PC-9 (cell line): ENCODE results near the gene SSB. TPM values are rescaled to one million over a fixed set of nuclear protein-coding genes. Genes with fewer than 3 reads are reported as not detected.

Experiments used
- BruUV-seq: library from RNA; stranded (reverse); fragments of 400-500 nt; replicated peaks from 2 replicates; lab custom pipeline; 2021; lab: Mats Ljungman, UMichigan
- CTCF ChIA-PET: fragments of 300-600 bp; sonication (Branson Sonifier 250); formaldehyde crosslinking; loops from one replicate; lab custom pipeline; 2022; ENCODE audit warnings: antibody characterized with exemption; lab: Charles Lee
- POLR2A ChIA-PET: fragments of 300-600 bp; sonication (Branson Sonifier 250); formaldehyde crosslinking; loops from one replicate; lab custom pipeline; 2022; ENCODE audit warnings: antibody characterized with exemption; ENCODE audit not compliant: unreplicated experiment; lab: Charles Lee
- DNase-seq, 2 experiments: peaks; one replicate each; pipeline versions ENCODE4 v3.0.0 to v3.0.0-alpha.2; 2015 to 2022; ENCODE audit warnings: mixed read lengths in 1 of 2
- H2AFZ ChIP-seq: fragments of 200-600 bp; sonication (generic); 2 replicates; pipeline ENCODE4 v1.8.1; 2017; ENCODE audit warnings: antibody characterized with exemption
- H3F3A ChIP-seq: fragments of 200-600 bp; sonication (generic); 2 replicates; pipeline ENCODE4 v1.8.1; 2017; ENCODE audit warnings: antibody characterized with exemption, mild to moderate bottlenecking, low read depth; ENCODE audit not compliant: insufficient read depth
- H3K27ac ChIP-seq: fragments of 200-600 bp; sonication (generic); 2 replicates; pipeline ENCODE4 v1.6.1; 2016; ENCODE audit warnings: mixed run types
- H3K27me3 ChIP-seq: fragments of 200-600 bp; sonication (generic); 2 replicates; pipeline ENCODE4 v1.6.1; 2016; ENCODE audit warnings: low read depth, mixed run types; ENCODE audit not compliant: insufficient read depth
- H3K36me3 ChIP-seq: fragments of 200-600 bp; sonication (generic); 2 replicates; pipeline ENCODE4 v1.6.1; 2016; ENCODE audit warnings: low read depth, mixed run types
- H3K4me1 ChIP-seq: fragments of 200-600 bp; sonication (generic); replicated peaks from 2 replicates; pipeline ENCODE4 v1.6.1; 2016; ENCODE audit warnings: mixed run types; ENCODE audit not compliant: insufficient read depth
- H3K4me2 ChIP-seq: fragments of 200-600 bp; sonication (generic); 2 replicates; pipeline ENCODE4 v1.6.1; 2017; ENCODE audit warnings: mixed run types
- H3K4me3 ChIP-seq: fragments of 200-600 bp; sonication (generic); 2 replicates; pipeline ENCODE4 v1.6.1; 2016; ENCODE audit warnings: mixed run types
- H3K79me2 ChIP-seq: fragments of 200-600 bp; sonication (generic); 2 replicates; pipeline ENCODE4 v1.6.1; 2017; ENCODE audit warnings: low read depth, mixed run types
- H3K9me2 ChIP-seq: fragments of 200-600 bp; sonication (generic); 2 replicates; pipeline ENCODE4 v1.8.1; 2017; ENCODE audit warnings: mild to moderate bottlenecking; ENCODE audit not compliant: insufficient read depth
- H3K9me3 ChIP-seq: fragments of 200-600 bp; sonication (generic); 2 replicates; pipeline ENCODE4 v1.8.1; 2016; ENCODE audit warnings: low read depth; ENCODE audit not compliant: insufficient read depth
- H4K20me1 ChIP-seq: fragments of 200-600 bp; sonication (generic); 2 replicates; pipeline ENCODE4 v1.8.1; 2017; ENCODE audit not compliant: insufficient read depth
- EZH2 ChIP-seq: fragments of 200-600 bp; sonication (generic); IDR thresholded peaks from 2 replicates; pipeline ENCODE4 v1.8.0; 2017; ENCODE audit warnings: antibody characterized with exemption, low read depth
- intact Hi-C: fragments of 100-400 bp; cut with micrococcal nuclease; formaldehyde crosslinking; loops from one replicate; pipeline ENCODE4 v1.10.0; 2022; ENCODE audit not compliant: unreplicated experiment
- total RNA-seq: library from RNA; stranded (reverse); gene quantifications from 2 replicates; pipeline ENCODE4 v1.2.3, GENCODE V29; 2021
- TF ChIP-seq, protein P1 (sequence below): fragments of 200-600 bp; sonication (generic); conservative IDR thresholded peaks from 2 replicates; pipeline ENCODE4 v1.6.1; 2017; ENCODE audit warnings: mixed run types, antibody characterized with exemption, mild to moderate bottlenecking, moderate library complexity

SSB gene
- total RNA-seq, 1 experiment from 2014 or later: 71.3 TPM

DNA sequence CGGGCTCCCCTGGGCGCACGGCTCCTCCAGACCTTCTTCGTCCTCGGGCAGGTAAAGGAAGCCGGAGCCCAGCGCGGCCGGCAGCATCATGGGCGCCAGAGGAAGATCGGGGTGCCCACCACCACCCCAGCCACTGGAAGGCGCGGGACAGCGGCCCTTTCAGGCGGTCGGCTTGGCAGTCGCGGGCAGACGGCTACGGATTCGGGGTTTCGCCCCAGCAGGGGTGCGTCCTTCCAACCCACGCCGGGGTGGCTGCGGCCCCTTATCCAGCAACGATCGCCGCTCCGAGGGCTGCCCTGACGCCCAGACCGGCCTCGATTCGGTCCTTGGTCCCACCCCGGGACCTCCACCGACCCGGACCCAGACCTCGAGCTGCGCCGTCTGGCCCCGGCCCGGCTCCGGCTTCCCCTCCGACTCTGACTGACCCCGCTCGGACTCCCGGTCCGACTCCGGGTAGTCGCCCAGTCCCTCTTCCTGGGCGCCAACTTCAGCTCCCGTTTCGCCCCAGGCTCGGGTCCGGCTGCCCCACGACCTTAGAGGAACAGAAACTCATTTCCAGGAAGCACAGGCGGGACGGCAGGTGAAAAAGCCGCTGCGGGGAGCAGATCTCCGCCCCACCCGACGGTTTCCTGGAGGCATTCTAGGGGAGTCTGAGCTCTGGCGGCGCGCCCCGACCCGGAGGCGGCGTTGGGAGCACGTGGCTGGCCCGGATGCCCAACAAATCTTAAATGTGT lies 30.2 kb upstream of the SSB start:
- Histone ChIP-seq H3F3A (no peaks in the 10 kb centered on the region), H2AFZ (no peak overlapping the region), H3K9me2 (no peaks in the 10 kb centered on the region), H3K27me3 (no peaks in the 10 kb centered on the region), H3K4me2 (no peak overlapping the region), H4K20me1 (no peaks in the 10 kb centered on the region), H3K36me3 (no peaks in the 10 kb centered on the region), H3K4me1 (no peaks in the 10 kb centered on the region), H3K4me3 (no peak overlapping the region), H3K9me3 (no peaks in the 10 kb centered on the region), H3K79me2 (no peaks in the 10 kb centered on the region), H3K27ac (no peak overlapping the region)
- intact Hi-C loops: no loop called here
- CTCF ChIA-PET: no interaction called here
- POLR2A ChIA-PET: no interaction called here
- no peak for TF ChIP-seq EZH2
- TF ChIP-seq, protein P1, sequence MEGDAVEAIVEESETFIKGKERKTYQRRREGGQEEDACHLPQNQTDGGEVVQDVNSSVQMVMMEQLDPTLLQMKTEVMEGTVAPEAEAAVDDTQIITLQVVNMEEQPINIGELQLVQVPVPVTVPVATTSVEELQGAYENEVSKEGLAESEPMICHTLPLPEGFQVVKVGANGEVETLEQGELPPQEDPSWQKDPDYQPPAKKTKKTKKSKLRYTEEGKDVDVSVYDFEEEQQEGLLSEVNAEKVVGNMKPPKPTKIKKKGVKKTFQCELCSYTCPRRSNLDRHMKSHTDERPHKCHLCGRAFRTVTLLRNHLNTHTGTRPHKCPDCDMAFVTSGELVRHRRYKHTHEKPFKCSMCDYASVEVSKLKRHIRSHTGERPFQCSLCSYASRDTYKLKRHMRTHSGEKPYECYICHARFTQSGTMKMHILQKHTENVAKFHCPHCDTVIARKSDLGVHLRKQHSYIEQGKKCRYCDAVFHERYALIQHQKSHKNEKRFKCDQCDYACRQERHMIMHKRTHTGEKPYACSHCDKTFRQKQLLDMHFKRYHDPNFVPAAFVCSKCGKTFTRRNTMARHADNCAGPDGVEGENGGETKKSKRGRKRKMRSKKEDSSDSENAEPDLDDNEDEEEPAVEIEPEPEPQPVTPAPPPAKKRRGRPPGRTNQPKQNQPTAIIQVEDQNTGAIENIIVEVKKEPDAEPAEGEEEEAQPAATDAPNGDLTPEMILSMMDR: no peak
- no peak for DNase-seq
- BruUV-seq: no TSS peak

DNA sequence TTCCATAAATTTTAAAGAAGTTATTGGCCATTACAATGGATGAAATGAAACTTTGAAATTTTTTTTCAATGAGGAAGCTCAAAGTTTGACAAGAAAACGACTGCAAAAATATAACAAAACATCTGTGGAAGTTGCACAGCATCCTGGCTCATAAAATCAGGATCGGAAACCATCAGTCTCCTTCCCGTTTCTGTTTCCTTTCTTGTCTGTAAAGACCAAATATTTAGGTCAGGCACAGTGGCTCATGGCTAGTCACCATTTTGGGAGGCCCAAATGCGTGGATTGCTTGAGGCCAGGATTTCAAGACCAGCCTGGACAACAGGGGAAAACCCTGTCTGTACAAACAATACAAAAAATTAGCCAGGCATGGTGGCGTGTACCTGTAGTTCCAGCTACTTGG lies 27.6 kb upstream of the SSB start:
- no peak overlapping the region for H3K27ac ChIP-seq
- no peak overlapping the region for H2AFZ ChIP-seq
- no peaks in the 10 kb centered on the region for H3F3A ChIP-seq
- no peaks in the 10 kb centered on the region for H3K79me2 ChIP-seq
- no peaks in the 10 kb centered on the region for H3K36me3 ChIP-seq
- H3K4me2 ChIP-seq: no peak overlapping the region
- H4K20me1 ChIP-seq: no peaks in the 10 kb centered on the region
- DNase-seq: no peak
- no peaks in the 10 kb centered on the region for H3K9me3 ChIP-seq
- H3K9me2 ChIP-seq: no peaks in the 10 kb centered on the region
- TF ChIP-seq, protein P1: no peak
- no peak for TF ChIP-seq EZH2
- no peaks in the 10 kb centered on the region for H3K27me3 ChIP-seq
- intact Hi-C loops: no loop called here
- CTCF ChIA-PET: interaction anchor here (0.6 kb wide), 1 partner anchor 151 kb away, joined by 4 read pairs; no protein-coding TSS in a partner anchor
- no TSS peak for BruUV-seq
- no peak overlapping the region for H3K4me3 ChIP-seq
- POLR2A ChIA-PET: no interaction called here
- no peaks in the 10 kb centered on the region for H3K4me1 ChIP-seq

DNA sequence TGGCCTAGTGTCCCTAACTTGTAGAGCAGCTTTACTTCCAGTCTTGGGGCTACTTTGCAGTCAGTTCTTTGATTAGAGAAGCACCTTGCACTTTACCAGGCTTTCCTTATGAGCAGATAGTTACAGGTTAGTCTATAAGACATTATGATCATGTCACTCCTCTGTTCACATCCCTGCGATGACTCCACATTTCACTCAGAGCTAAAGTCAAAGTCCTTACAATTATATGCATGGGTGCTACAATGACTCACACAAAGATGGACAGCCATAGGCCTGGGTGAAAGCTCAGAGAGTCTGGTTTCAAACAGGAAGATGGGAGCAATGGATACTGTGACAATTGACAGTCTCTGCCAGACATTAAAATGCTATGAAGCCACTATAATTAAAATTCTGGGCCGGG lies 27.1 kb upstream of the SSB start:
- H3K27ac ChIP-seq: no peak overlapping the region
- H3K27me3 ChIP-seq: no peaks in the 10 kb centered on the region
- H3K36me3 ChIP-seq: no peaks in the 10 kb centered on the region
- H3K4me3 ChIP-seq: no peak overlapping the region
- no peak for DNase-seq
- intact Hi-C loops: no loop called here
- POLR2A ChIA-PET: no interaction called here
- BruUV-seq: no TSS peak
- no peak for TF ChIP-seq EZH2
- H3K4me2 ChIP-seq: no peak overlapping the region
- no peaks in the 10 kb centered on the region for H4K20me1 ChIP-seq
- CTCF ChIA-PET: no interaction called here
- H3K4me1 ChIP-seq: no peaks in the 10 kb centered on the region
- H2AFZ ChIP-seq: no peak overlapping the region
- H3K9me3 ChIP-seq: no peaks in the 10 kb centered on the region
- no peaks in the 10 kb centered on the region for H3K9me2 ChIP-seq
- H3F3A ChIP-seq: no peaks in the 10 kb centered on the region
- H3K79me2 ChIP-seq: no peaks in the 10 kb centered on the region
